Measurements from ENCODE around the gene PI4K2A.

- TF ChIP-seq ZFP30 (CRISPR knock-in tag; IDR thresholded peaks at IDR 0.05) (no peak), ARNTL (CRISPR knock-in tag; IDR thresholded peaks at IDR 0.05; ENCODE audit: borderline replicate concordance, low read depth) (no peak), RARB (CRISPR knock-in tag; IDR thresholded peaks at IDR 0.05) (no peak), ZNF565 (CRISPR knock-in tag; conservative IDR thresholded peaks at IDR 0.05; ENCODE audit: low read depth) (no peak), TCF4 (CRISPR knock-in tag; IDR thresholded peaks at IDR 0.05; ENCODE audit: borderline replicate concordance) (no peak), ZFP3 (CRISPR knock-in tag; IDR thresholded peaks at IDR 0.05) (no peak), PPARA (CRISPR knock-in tag; IDR thresholded peaks at IDR 0.05; ENCODE audit: borderline replicate concordance) (no peak)
- TF ChIP-seq, protein P1, sequence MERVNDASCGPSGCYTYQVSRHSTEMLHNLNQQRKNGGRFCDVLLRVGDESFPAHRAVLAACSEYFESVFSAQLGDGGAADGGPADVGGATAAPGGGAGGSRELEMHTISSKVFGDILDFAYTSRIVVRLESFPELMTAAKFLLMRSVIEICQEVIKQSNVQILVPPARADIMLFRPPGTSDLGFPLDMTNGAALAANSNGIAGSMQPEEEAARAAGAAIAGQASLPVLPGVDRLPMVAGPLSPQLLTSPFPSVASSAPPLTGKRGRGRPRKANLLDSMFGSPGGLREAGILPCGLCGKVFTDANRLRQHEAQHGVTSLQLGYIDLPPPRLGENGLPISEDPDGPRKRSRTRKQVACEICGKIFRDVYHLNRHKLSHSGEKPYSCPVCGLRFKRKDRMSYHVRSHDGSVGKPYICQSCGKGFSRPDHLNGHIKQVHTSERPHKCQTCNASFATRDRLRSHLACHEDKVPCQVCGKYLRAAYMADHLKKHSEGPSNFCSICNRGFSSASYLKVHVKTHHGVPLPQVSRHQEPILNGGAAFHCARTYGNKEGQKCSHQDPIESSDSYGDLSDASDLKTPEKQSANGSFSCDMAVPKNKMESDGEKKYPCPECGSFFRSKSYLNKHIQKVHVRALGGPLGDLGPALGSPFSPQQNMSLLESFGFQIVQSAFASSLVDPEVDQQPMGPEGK (CRISPR knock-in tag; IDR thresholded peaks at IDR 0.05; ENCODE audit: borderline replicate concordance) = no peak
- TF ChIP-seq, protein P2, sequence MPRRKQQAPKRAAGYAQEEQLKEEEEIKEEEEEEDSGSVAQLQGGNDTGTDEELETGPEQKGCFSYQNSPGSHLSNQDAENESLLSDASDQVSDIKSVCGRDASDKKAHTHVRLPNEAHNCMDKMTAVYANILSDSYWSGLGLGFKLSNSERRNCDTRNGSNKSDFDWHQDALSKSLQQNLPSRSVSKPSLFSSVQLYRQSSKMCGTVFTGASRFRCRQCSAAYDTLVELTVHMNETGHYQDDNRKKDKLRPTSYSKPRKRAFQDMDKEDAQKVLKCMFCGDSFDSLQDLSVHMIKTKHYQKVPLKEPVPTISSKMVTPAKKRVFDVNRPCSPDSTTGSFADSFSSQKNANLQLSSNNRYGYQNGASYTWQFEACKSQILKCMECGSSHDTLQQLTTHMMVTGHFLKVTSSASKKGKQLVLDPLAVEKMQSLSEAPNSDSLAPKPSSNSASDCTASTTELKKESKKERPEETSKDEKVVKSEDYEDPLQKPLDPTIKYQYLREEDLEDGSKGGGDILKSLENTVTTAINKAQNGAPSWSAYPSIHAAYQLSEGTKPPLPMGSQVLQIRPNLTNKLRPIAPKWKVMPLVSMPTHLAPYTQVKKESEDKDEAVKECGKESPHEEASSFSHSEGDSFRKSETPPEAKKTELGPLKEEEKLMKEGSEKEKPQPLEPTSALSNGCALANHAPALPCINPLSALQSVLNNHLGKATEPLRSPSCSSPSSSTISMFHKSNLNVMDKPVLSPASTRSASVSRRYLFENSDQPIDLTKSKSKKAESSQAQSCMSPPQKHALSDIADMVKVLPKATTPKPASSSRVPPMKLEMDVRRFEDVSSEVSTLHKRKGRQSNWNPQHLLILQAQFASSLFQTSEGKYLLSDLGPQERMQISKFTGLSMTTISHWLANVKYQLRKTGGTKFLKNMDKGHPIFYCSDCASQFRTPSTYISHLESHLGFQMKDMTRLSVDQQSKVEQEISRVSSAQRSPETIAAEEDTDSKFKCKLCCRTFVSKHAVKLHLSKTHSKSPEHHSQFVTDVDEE (CRISPR knock-in tag; IDR thresholded peaks at IDR 0.05) = no peak
- TF ChIP-seq, protein P3, sequence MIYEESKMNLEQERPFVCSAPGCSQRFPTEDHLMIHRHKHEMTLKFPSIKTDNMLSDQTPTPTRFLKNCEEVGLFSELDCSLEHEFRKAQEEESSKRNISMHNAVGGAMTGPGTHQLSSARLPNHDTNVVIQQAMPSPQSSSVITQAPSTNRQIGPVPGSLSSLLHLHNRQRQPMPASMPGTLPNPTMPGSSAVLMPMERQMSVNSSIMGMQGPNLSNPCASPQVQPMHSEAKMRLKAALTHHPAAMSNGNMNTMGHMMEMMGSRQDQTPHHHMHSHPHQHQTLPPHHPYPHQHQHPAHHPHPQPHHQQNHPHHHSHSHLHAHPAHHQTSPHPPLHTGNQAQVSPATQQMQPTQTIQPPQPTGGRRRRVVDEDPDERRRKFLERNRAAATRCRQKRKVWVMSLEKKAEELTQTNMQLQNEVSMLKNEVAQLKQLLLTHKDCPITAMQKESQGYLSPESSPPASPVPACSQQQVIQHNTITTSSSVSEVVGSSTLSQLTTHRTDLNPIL (CRISPR knock-in tag; IDR thresholded peaks at IDR 0.05; ENCODE audit: low read depth) = no peak
Observed at GRCh38 chr10:97703398-97704067, 63.1 kb downstream of the PI4K2A start.
